ENCODE measurements around the gene SPRED1. TPM values are rescaled to one million over a fixed set of nuclear protein-coding genes. Genes with fewer than 3 reads are reported as not detected.
"Not testable (repeated sequence)": the region's sequence is repeated elsewhere in the genome, so short reads cannot be mapped to it uniquely, and the experiment has no call there.

SPRED1 gene
- total RNA-seq, 1 donor from 2014 or later = 43.6 TPM

GRCh38 chr15:38229705-38230310, 22.8 kb upstream of the SPRED1 start:
- no peak for DNase-seq (ENCODE audit: low spot score)

- no peak for DNase-seq (ENCODE audit: low spot score)
These were observed 21.2 kb upstream of the SPRED1 start for GRCh38 chr15:38231436-38231835.

DNA sequence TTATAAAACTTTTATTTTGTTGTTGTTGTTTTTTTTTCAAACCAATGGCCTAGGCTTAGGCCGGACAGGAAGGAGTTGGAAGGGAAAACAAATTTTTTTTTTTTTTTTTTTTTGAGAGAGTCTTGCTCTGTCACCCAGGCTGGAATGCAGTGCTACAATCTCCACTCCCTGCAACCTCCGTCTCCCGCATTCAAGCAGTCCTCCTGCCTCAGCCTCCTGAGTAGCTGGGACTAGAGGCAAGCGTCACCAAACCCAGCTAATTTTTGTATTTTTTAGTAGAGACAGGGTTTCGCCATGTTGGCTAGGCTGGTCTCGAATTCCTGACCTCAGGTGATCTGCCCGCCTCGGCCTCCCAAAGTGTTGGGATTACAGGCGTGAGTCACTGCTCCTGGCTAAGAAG, 15.6 kb upstream of the SPRED1 start:
- not testable (repeated sequence) for DNase-seq (ENCODE audit: low spot score)

- DNase-seq (ENCODE audit: low spot score) = no peak
These were observed 14.3 kb upstream of the SPRED1 start for GRCh38 chr15:38238311-38238710.

GRCh38 chr15:38242055-38242454, 10.6 kb upstream of the SPRED1 start:
- DNase-seq (ENCODE audit: low spot score) = no peak

DNA sequence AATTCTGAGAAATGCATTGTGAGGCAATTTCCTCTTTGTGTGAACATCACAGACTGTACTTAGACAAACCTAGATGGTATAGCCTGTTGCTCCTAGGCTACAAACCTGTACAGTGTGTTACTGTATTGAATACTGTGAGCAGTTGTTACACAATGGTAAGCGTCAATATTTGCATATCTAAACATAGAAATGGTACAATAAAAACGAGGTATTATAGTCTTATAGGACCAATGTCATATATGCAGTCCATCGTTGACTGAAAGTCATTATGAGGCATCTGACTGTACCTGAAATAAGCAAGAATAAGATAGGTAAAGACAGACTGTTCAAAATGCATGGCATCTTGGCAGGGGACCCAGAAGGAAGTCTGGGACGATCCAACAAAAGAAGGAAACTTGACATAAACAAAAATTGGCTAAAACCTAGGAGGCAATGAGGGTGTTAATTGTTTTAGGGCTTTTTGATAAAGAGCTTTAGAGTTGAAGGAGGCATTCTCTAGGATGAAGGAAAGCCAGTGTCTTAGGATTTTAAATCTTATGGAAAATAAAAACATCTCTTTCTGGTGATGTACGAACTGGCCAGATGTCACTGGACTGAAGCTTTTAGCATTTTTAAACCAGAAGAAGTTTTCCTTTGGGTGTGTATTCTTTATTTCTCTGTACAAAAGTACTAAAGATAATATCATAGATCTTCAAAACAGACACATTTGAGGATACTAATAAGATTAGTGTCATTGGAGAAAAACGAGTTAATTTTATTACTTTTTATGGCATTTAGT, 9.2 kb upstream of the SPRED1 start:
- no peak for DNase-seq (ENCODE audit: low spot score)

- no peak for DNase-seq (ENCODE audit: low spot score)
These were observed 5.3 kb upstream of the SPRED1 start for GRCh38 chr15:38247336-38247735.

DNA sequence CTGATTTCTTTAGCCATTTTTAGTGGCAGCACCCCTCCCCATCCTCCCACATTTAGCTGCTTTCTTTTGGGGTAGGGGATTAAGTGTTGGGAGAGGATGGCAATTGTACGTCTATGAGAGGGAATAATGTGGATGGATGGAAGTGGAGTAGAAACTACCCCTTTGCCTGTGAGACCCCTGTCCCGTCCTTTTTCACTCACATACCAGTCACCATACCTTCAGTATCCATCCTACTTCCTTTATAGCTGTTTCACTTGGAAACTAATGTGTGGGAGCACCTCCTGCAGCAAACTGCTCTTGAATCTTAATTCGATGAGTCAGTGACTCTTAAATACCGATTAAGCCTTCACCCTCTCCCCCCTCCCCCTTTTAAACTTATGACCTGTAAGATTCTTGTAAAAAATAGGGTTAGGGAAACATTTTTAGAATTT, 730 bp downstream of the SPRED1 start:
- no peak for DNase-seq (ENCODE audit: low spot score)

DNA sequence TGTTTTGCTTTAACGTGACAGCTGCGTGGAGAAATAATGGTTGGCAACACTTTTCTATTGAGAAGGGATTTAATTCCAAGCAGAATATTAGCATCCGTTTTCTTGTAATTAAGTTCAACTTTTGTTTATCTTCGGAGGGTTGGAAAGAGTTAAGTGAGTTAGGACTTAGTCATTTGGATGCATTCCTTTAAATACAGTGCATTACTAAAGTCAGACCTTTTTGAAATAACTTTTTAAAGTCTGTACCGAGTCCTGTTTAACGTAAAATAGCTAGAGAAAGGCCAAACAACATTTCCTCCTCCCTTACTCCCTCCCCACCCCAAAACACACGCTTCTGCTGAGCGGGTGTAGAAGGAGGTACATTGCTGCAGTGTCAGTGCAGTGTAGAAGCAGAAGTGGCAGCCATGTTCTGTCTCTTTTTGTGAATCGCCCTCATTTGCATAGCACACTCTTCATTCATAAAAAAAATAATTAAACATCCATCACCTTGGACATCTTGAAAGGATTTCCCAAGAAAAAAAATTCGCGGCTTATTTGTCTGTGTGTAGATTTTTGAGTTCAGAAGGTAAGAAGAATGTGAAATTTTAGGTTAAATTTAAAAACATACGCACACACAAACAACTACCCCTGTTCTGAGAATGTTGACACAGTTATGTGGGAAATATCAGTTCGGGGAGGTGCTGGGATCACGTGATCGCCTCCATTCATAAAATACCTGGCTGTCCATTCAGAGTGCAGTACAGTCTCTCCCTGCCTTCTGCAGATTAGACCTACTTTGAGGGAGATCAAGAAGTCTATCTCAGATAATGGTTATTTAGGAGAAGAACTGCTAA, 1.6 kb downstream of the SPRED1 start:
- no peak for DNase-seq (ENCODE audit: low spot score)

DNA sequence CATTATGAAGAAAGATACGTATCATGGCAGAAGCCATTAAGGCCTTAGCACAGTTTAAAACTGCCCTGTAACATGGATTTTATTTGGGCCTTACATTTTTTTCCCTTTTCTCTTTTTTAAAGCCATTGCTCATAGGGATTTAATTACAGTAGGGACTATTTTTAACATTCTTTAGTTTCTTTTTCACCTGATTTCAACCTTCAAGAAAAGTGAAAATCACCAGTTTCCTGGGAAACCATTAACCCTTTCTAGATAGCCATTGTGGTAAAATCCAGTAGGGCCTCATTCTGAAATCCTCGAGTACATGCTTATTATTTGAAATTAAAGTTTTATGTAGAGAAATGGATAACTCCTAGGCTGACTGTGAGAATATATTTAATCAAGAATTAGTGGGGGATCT, 3.1 kb downstream of the SPRED1 start:
- no peak for DNase-seq (ENCODE audit: low spot score)

GRCh38 chr15:38257676-38258075, 5.0 kb downstream of the SPRED1 start:
- DNase-seq (ENCODE audit: low spot score) = no peak

- no peak for DNase-seq (ENCODE audit: low spot score)
These were observed 6.5 kb downstream of the SPRED1 start for GRCh38 chr15:38259134-38259533.

- no peak for DNase-seq (ENCODE audit: low spot score)
These were observed 7.4 kb downstream of the SPRED1 start for GRCh38 chr15:38260077-38260476.

DNA sequence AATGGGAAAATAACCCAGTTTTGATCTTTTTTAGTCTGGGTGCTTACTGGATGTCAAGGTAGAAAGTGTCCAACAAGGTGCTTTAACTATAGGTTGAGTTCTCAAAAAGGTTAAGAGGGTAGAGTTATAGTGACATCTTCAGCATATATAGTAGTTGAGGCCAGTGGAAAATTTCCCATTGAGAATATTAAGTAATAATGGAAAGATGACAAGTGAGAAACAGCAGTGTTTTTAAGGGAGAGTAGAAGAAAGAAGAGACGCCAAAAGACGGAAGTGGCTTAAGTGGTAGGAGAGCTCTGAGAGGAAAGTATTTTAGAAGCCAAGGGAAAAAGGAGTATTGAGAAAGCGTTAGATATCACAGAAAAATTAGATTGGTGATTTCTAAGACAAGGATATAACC, 10.6 kb downstream of the SPRED1 start:
- no peak for DNase-seq (ENCODE audit: low spot score)

DNA sequence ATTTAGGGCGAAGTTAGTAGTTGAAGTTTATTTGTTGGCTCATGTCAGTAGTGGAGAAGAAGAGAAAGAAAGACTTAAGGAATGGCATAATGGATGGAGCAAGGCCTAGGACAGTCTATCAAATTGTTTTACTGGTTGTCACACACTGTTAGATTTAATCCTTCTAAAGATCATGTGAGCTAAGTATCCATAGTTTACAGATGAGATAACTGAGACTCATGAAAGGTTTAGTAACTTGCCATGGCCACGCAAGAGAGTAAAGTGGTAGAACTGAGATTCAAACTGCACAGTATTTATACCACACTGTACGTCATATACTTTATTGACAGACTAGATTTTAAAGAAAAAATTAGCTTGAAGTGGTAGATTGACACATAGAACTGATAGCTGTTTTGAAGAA, 11.4 kb downstream of the SPRED1 start:
- no peak for DNase-seq (ENCODE audit: low spot score)

GRCh38 chr15:38266247-38266986, 13.8 kb downstream of the SPRED1 start:
- no peak for DNase-seq (ENCODE audit: low spot score)

DNA sequence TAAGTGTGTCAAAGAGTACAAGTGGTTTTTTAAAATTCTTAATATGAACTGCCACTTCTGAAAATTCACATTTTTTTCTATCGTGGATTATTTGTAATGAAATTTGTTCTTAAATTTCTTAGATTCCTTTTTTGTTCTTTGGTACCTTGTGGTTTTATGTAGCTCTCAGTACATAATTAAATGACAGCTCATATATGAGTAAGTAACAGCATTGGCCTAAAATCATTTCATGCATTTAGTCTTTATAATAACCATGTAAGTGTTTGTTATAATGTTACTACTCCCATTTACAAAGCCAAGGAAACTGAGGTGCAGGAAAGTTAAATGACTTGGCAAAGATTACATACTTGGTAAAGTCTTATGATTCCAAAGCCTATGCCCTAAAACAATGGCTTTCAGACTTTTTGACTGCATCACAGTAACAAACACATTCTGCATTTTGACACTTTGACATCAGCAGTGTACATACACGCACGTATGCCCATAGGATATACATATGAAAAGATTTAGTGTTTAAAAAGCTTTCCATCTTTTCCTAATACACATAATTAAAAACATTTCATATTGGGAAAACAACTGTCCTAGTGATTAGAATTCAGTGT, 14.9 kb downstream of the SPRED1 start:
- DNase-seq (ENCODE audit: low spot score) = no peak

DNA sequence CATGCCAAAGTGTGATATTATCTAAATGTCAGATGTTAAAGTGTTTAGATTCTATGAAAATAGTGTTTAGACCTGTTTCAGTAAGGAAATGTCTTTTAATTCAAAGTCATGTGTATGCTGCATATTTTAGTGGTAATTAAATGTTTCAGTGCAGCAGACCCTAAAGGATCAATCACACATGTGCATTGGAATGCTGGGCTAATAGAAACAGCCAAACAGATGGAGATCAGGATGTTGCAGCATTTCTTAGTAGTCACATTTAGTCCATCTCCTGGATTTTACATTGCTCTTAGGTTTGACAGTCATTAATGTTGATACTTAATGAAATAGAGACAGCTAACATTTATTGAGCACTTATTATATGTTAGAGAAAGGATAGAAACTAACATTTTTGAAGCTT, 18.5 kb downstream of the SPRED1 start:
- no peak for DNase-seq (ENCODE audit: low spot score)

GRCh38 chr15:38271895-38272294, 19.3 kb downstream of the SPRED1 start:
- no peak for DNase-seq (ENCODE audit: low spot score)

DNA sequence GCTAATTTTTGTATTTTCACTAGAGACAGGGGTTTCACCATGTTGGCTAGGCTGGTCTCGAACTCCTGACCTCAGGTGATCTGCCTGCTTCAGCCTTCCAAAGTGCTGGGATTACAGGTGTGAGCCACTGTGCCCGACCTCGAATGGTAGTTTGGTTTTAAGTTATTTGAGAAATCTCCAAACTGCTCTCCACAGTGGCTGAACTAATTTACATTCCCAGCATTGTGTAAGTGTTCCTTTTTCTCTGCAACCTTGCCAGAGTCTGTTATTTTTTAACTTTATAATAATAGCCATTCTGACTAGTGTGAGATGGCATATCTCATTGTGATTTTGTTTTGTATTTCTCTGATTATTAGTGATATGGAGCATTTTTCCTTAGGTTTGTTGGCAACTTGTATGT, 19.8 kb downstream of the SPRED1 start:
- not testable (repeated sequence) for DNase-seq (ENCODE audit: low spot score)

- DNase-seq (ENCODE audit: low spot score) = no peak
These were observed 21.5 kb downstream of the SPRED1 start for GRCh38 chr15:38274135-38274534.

Measured in mesenteric fat pad (tissue), 1 donor.